ENCODE results near the gene NHS. TPM values are rescaled to one million over a fixed set of nuclear protein-coding genes. Genes with fewer than 3 reads are reported as not detected.

Gene NHS
- total RNA-seq, 4 donors from 2014 or later: 6.9 to 16.9 (median 9.9) TPM

GRCh38 chrX:17554914-17555313 is 179.9 kb downstream of the NHS start:
- 85 to 88% methylated on average over 5 of the region's 5 CpGs for WGBS, 2 donors
- H3K27ac ChIP-seq: no peak overlapping the region
- H3K4me1 ChIP-seq: peaks cover 0 to 7% of the 10 kb centered on the region in 2 donors
- no peaks in the 10 kb centered on the region for H3K36me3 ChIP-seq
- intact Hi-C loops (cut with DNase I): no loop called here
- no peak overlapping the region for H3K4me3 ChIP-seq (replicated peaks in 1 of 3)
- TF ChIP-seq CTCF (IDR thresholded peaks at IDR 0.05) (no peak), POLR2A (IDR thresholded peaks at IDR 0.05) (no peak)
- no peaks in the 10 kb centered on the region for H3K9me3 ChIP-seq
- no peak for DNase-seq
- H3K27me3 ChIP-seq: no peaks in the 10 kb centered on the region

- Histone ChIP-seq H3K9me3 (no peaks in the 10 kb centered on the region), H3K27me3 (no peaks in the 10 kb centered on the region), H3K4me1 (peaks cover 4 to 17% of the 10 kb centered on the region in 2 donors), H3K4me3 (replicated peaks in 1 of 3) (no peak overlapping the region), H3K27ac (no peak overlapping the region), H3K36me3 (no peaks in the 10 kb centered on the region)
- intact Hi-C loops (cut with DNase I): no loop called here
- WGBS, 2 donors: 72 to 77% methylated on average over 2 of the region's 2 CpGs
- DNase-seq: no peak
- TF ChIP-seq POLR2A (IDR thresholded peaks at IDR 0.05) (no peak), CTCF (IDR thresholded peaks at IDR 0.05) (no peak)
These were observed 180.8 kb downstream of the NHS start for GRCh38 chrX:17555846-17556245.

- Histone ChIP-seq H3K27me3 (no peaks in the 10 kb centered on the region), H3K36me3 (no peaks in the 10 kb centered on the region), H3K4me3 (replicated peaks in 1 of 3) (no peak overlapping the region), H3K9me3 (no peaks in the 10 kb centered on the region), H3K27ac (peak overlapping the region in 2 of 3 donors; percentile 32 to 46), H3K4me1 (peaks cover 4 to 18% of the 10 kb centered on the region in 2 donors)
- TF ChIP-seq CTCF (IDR thresholded peaks at IDR 0.05) (no peak), POLR2A (IDR thresholded peaks at IDR 0.05) (no peak)
- 36 to 40% methylated on average over 8 of the region's 8 CpGs for WGBS, 2 donors
- intact Hi-C loops (cut with DNase I): no loop called here
- peak; percentile 33 for DNase-seq
These were observed 184.9 kb downstream of the NHS start for GRCh38 chrX:17559728-17560379.

GRCh38 chrX:17560385-17560784 is 185.4 kb downstream of the NHS start:
- no peak for DNase-seq
- Histone ChIP-seq H3K9me3 (no peaks in the 10 kb centered on the region), H3K36me3 (no peaks in the 10 kb centered on the region), H3K27me3 (no peaks in the 10 kb centered on the region), H3K4me3 (replicated peaks in 1 of 3) (no peak overlapping the region), H3K27ac (peak overlapping the region in 2 of 3 donors; percentile 32 to 46), H3K4me1 (peaks cover 4 to 18% of the 10 kb centered on the region in 2 donors)
- intact Hi-C loops (cut with DNase I): no loop called here
- TF ChIP-seq CTCF (IDR thresholded peaks at IDR 0.05): no peak
- WGBS, 2 donors: 45 to 56% methylated on average over 2 of the region's 2 CpGs

- no peak for DNase-seq
- no peak overlapping the region for H3K27ac ChIP-seq
- H3K9me3 ChIP-seq: no peaks in the 10 kb centered on the region
- no peaks in the 10 kb centered on the region for H3K36me3 ChIP-seq
- peaks cover 4 to 18% of the 10 kb centered on the region in 2 donors for H3K4me1 ChIP-seq
- H3K27me3 ChIP-seq: no peaks in the 10 kb centered on the region
- H3K4me3 ChIP-seq (replicated peaks in 1 of 3): no peak overlapping the region
- WGBS, 2 donors: 100% methylated on average over 2 of the region's 2 CpGs; no CpG with 5 or more reads in 1 of the 2 donors
- TF ChIP-seq CTCF (IDR thresholded peaks at IDR 0.05): no peak
- intact Hi-C loops (cut with DNase I): no loop called here
These were observed 188.1 kb downstream of the NHS start for GRCh38 chrX:17563076-17563475.

Measured in thyroid gland (tissue), 4 donors.